Neural progenitor cell (in vitro differentiated cells): Measurements from ENCODE around the gene PALB2. TPM values are rescaled to one million over a fixed set of nuclear protein-coding genes. Genes with fewer than 3 reads are reported as not detected.

Source experiments
- DNase-seq: peaks from one replicate; pipeline ENCODE4 v3.0.0-alpha.2; 2016; ENCODE audit warnings: low spot score
- H2AFZ ChIP-seq: fragments of 200-600 bp; sonication (generic); replicated peaks from 2 replicates; pipeline ENCODE4 v1.6.1; 2016; ENCODE audit warnings: antibody characterized with exemption
- H3F3A ChIP-seq: fragments of 200-600 bp; sonication (generic); 2 replicates; pipeline ENCODE4 v1.6.1; 2016; ENCODE audit warnings: antibody characterized with exemption, low read depth
- H3K27ac ChIP-seq: fragments of 200-600 bp; sonication (generic); 2 replicates; pipeline ENCODE4 v1.5.1; 2016; ENCODE audit warnings: mild to moderate bottlenecking
- H3K27me3 ChIP-seq: fragments of 200-600 bp; sonication (generic); 2 replicates; pipeline ENCODE4 v1.6.1; 2016; ENCODE audit warnings: mild to moderate bottlenecking, moderate library complexity
- H3K36me3 ChIP-seq: fragments of 200-600 bp; sonication (generic); 2 replicates; pipeline ENCODE4 v1.5.1; 2016
- H3K4me1 ChIP-seq: fragments of 200-600 bp; sonication (generic); 2 replicates; pipeline ENCODE4 v1.6.1; 2016; ENCODE audit warnings: mixed run types
- H3K4me2 ChIP-seq: fragments of 200-600 bp; sonication (generic); 2 replicates; pipeline ENCODE4 v1.6.1; 2016
- H3K4me3 ChIP-seq: fragments of 200-600 bp; sonication (generic); 2 replicates; pipeline ENCODE4 v1.5.1; 2016
- H3K79me2 ChIP-seq: fragments of 200-600 bp; sonication (generic); 2 replicates; pipeline ENCODE4 v1.6.1; 2016; ENCODE audit warnings: low read depth
- H3K9ac ChIP-seq: fragments of 200-600 bp; sonication (generic); 2 replicates; pipeline ENCODE4 v1.6.1; 2016
- H3K9me3 ChIP-seq: fragments of 200-600 bp; sonication (generic); 2 replicates; pipeline ENCODE4 v1.5.1; 2016; ENCODE audit warnings: low read depth
- H4K20me1 ChIP-seq: fragments of 200-600 bp; sonication (generic); 2 replicates; pipeline ENCODE4 v1.6.1; 2016; ENCODE audit warnings: low read depth
- H3K27ac Mint-ChIP-seq: 3 replicates; pipeline ENCODE4 v1.8.0; 2021; ENCODE audit warnings: mixed read lengths
- H3K27me3 Mint-ChIP-seq: 2 replicates; pipeline ENCODE4 v1.8.0; 2022; ENCODE audit warnings: low read depth, mild to moderate bottlenecking, inconsistent platforms, moderate library complexity, mixed read lengths; ENCODE audit not compliant: insufficient read depth
- H3K36me3 Mint-ChIP-seq: 3 replicates; pipeline ENCODE4 v1.8.0; 2021; ENCODE audit warnings: mixed read lengths
- H3K4me1 Mint-ChIP-seq: 3 replicates; pipeline ENCODE4 v1.8.0; 2021; ENCODE audit warnings: mixed read lengths
- H3K4me3 Mint-ChIP-seq: 3 replicates; pipeline ENCODE4 v1.8.0; 2021; ENCODE audit warnings: mild to moderate bottlenecking, moderate library complexity, mixed read lengths
- H3K9me3 Mint-ChIP-seq: 3 replicates; pipeline ENCODE4 v1.8.0; 2020; ENCODE audit warnings: mixed read lengths
- CTCF ChIP-seq: fragments of 200-600 bp; sonication (generic); IDR thresholded peaks from 2 replicates; pipeline ENCODE4 v1.5.1; 2017; ENCODE audit warnings: antibody characterized with exemption, mild to moderate bottlenecking
- EZH2 ChIP-seq: fragments of 200-600 bp; sonication (generic); IDR thresholded peaks from 2 replicates; pipeline ENCODE4 v1.6.1; 2017; ENCODE audit warnings: antibody characterized with exemption, mild to moderate bottlenecking, moderate library complexity
- EZH2phosphoT487 ChIP-seq: fragments of 200-600 bp; sonication (generic); IDR thresholded peaks from 2 replicates; pipeline ENCODE4 v1.6.1; 2017; ENCODE audit warnings: antibody characterized with exemption
- total RNA-seq: library from RNA; depleted of rRNA; stranded (reverse); fragments of >200 nt; gene quantifications from 2 replicates; pipeline ENCODE4 v1.2.3, GENCODE V29; 2015; ENCODE audit warnings: low replicate concordance

PALB2 gene
- total RNA-seq, 1 donor from 2014 or later = 23.3 TPM

- no peaks in the 10 kb centered on the region for H3K36me3 ChIP-seq
- no peaks in the 10 kb centered on the region for H3K4me1 Mint-ChIP-seq
These were observed 27.1 kb upstream of the PALB2 start for GRCh38 chr16:23668225-23668624.

DNA sequence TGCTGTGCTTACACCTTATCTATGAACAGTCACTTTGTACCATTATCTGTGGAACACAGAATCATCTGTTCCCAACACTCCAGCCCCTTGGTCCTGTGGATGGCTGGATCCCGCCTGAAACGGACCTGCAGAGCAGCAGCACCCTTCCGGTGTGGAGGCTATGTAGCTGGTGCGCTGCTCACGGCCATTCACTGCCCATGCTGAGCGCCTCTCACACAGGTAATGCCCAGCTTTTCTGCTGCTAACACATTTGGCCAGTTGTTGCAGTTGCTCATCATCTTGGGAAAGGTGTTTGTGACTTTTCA lies 26.2 kb upstream of the PALB2 start:
- no peak overlapping the region for H2AFZ ChIP-seq
- no peaks in the 10 kb centered on the region for H3K27me3 Mint-ChIP-seq
- H4K20me1 ChIP-seq = no peaks in the 10 kb centered on the region
- no peaks in the 10 kb centered on the region for H3K27me3 ChIP-seq
- H3K79me2 ChIP-seq = no peaks in the 10 kb centered on the region
- no peaks in the 10 kb centered on the region for H3K36me3 ChIP-seq
- no peaks in the 10 kb centered on the region for H3K4me1 ChIP-seq
- H3K4me2 ChIP-seq = no peak overlapping the region
- TF ChIP-seq EZH2phosphoT487 = no peak
- no peak for TF ChIP-seq EZH2
- TF ChIP-seq CTCF = no peak
- no peak overlapping the region for H3K4me3 ChIP-seq
- DNase-seq = no peak
- H3K27ac ChIP-seq = no peak overlapping the region
- H3K4me1 Mint-ChIP-seq = no peaks in the 10 kb centered on the region
- no peak overlapping the region for H3K9ac ChIP-seq
- peaks cover 25% of the 10 kb centered on the region for H3K36me3 Mint-ChIP-seq
- H3K27ac Mint-ChIP-seq = no peak overlapping the region
- no peaks in the 10 kb centered on the region for H3K9me3 Mint-ChIP-seq
- no peaks in the 10 kb centered on the region for H3K9me3 ChIP-seq
- H3K4me3 Mint-ChIP-seq = no peak overlapping the region
- no peaks in the 10 kb centered on the region for H3F3A ChIP-seq

More at GRCh38 chr16:23668225-23668624, 27.1 kb upstream of the PALB2 start:
- no peak overlapping the region for H3K4me3 ChIP-seq
- no peaks in the 10 kb centered on the region for H3K9me3 ChIP-seq
- peaks cover 8% of the 10 kb centered on the region for H3F3A ChIP-seq
- Mint-ChIP-seq H3K4me3 (no peak overlapping the region), H3K36me3 (peaks cover 22% of the 10 kb centered on the region), H3K27ac (no peak overlapping the region), H3K27me3 (no peaks in the 10 kb centered on the region), H3K9me3 (no peaks in the 10 kb centered on the region)
- H2AFZ ChIP-seq = no peak overlapping the region
- H4K20me1 ChIP-seq = peaks cover 1% of the 10 kb centered on the region
- H3K27ac ChIP-seq = no peak overlapping the region
- H3K4me1 ChIP-seq = peaks cover 3% of the 10 kb centered on the region
- no peaks in the 10 kb centered on the region for H3K27me3 ChIP-seq
- no peak for DNase-seq
- TF ChIP-seq EZH2phosphoT487 (no peak), EZH2 (no peak), CTCF (no peak)
- no peak overlapping the region for H3K4me2 ChIP-seq
- H3K79me2 ChIP-seq = no peaks in the 10 kb centered on the region
- no peak overlapping the region for H3K9ac ChIP-seq

GRCh38 chr16:23666571-23667354 lies 25.7 kb upstream of the PALB2 start:
- Mint-ChIP-seq H3K4me3 (no peak overlapping the region), H3K9me3 (no peaks in the 10 kb centered on the region), H3K27ac (no peak overlapping the region), H3K4me1 (no peaks in the 10 kb centered on the region), H3K27me3 (no peaks in the 10 kb centered on the region), H3K36me3 (peaks cover 28% of the 10 kb centered on the region)
- H4K20me1 ChIP-seq = no peaks in the 10 kb centered on the region
- no peaks in the 10 kb centered on the region for H3K79me2 ChIP-seq
- H3K9me3 ChIP-seq = no peaks in the 10 kb centered on the region
- H3K36me3 ChIP-seq = no peaks in the 10 kb centered on the region
- H3K27me3 ChIP-seq = no peaks in the 10 kb centered on the region
- no peaks in the 10 kb centered on the region for H3K4me1 ChIP-seq
- no peak overlapping the region for H3K4me2 ChIP-seq
- H3F3A ChIP-seq = no peaks in the 10 kb centered on the region
- H3K4me3 ChIP-seq = no peak overlapping the region
- no peak overlapping the region for H2AFZ ChIP-seq
- TF ChIP-seq EZH2phosphoT487 (no peak), EZH2 (no peak), CTCF (no peak)
- H3K27ac ChIP-seq = no peak overlapping the region
- H3K9ac ChIP-seq = no peak overlapping the region
- DNase-seq = no peak
